ENCODE measurements around the gene PGAM2. TPM values are rescaled to one million over a fixed set of nuclear protein-coding genes. Genes with fewer than 3 reads are reported as not detected.

Gene PGAM2
- polyA plus RNA-seq, 3 donors: 0.86 to 1.8 (median 1.7) TPM

Other genes with a start within 250 kb of the PGAM2 start
- 10 to 100 TPM; 65.3 to 88.8 (median 87.6) TPM for gene MRPS24, start 196.1 kb downstream of the PGAM2 start, polyA plus RNA-seq (ENCODE audit: insufficient read length in 3 of 3)
- 10 to 100 TPM; 31.1 to 38.6 (median 34.2) TPM for gene URGCP, start 159.0 kb downstream of the PGAM2 start, polyA plus RNA-seq (ENCODE audit: insufficient read length in 3 of 3)
- gene UBE2D4, start 139.1 kb downstream of the PGAM2 start, polyA plus RNA-seq (ENCODE audit: insufficient read length in 3 of 3): 10 to 100 TPM; 19.8 to 20.7 (median 20.6) TPM
- 1 to 10 TPM in 1 of 3 donors, under 1 TPM in 2; 0.40 to 1.7 (median 0.80) TPM for gene SPDYE1, start 67.7 kb downstream of the PGAM2 start, polyA plus RNA-seq (ENCODE audit: insufficient read length in 3 of 3)
- gene DBNL, start 20.9 kb downstream of the PGAM2 start, polyA plus RNA-seq (ENCODE audit: insufficient read length in 3 of 3): 10 to 100 TPM; 58.4 to 77.5 (median 75.2) TPM
- gene POLM, start 17.0 kb upstream of the PGAM2 start, polyA plus RNA-seq (ENCODE audit: insufficient read length in 3 of 3): 10 to 100 TPM; 19.7 to 36.0 (median 21.2) TPM
- gene AEBP1, start 38.8 kb upstream of the PGAM2 start, polyA plus RNA-seq (ENCODE audit: insufficient read length in 3 of 3): 10 to 100 TPM; 64.9 to 81.7 (median 79.6) TPM
- gene POLD2, start 58.0 kb upstream of the PGAM2 start, polyA plus RNA-seq (ENCODE audit: insufficient read length in 3 of 3): 100 to 1,000 TPM; 107 to 137 (median 110) TPM
- gene MYL7, start 75.8 kb upstream of the PGAM2 start, polyA plus RNA-seq (ENCODE audit: insufficient read length in 3 of 3): under 1 TPM; 0.59 to 0.77 (median 0.62) TPM
- gene GCK, start 123.9 kb upstream of the PGAM2 start, polyA plus RNA-seq (ENCODE audit: insufficient read length in 3 of 3): 1 to 10 TPM; 3.0 to 4.0 (median 3.7) TPM
- gene YKT6, start 135.4 kb upstream of the PGAM2 start, polyA plus RNA-seq (ENCODE audit: insufficient read length in 3 of 3): 10 to 100 TPM; 75.8 to 78.0 (median 77.3) TPM

All from renal cortex interstitium (tissue), 3 donors.